K562 (cell line): ENCODE measurements around the gene CNTF. TPM values are rescaled to one million over a fixed set of nuclear protein-coding genes. Genes with fewer than 3 reads are reported as not detected.

Source experiments
- ATAC-seq: fragments of 200-7000 bp; cut with Tn5 transposase; 3 replicates; pipeline ENCODE4 v1.9.1; 2020; ENCODE audit warnings: moderate library complexity
- BruUV-seq: library from RNA; stranded (reverse); fragments of 400-500 nt; replicated peaks from 2 replicates; lab custom pipeline; 2021; lab: Mats Ljungman, UMichigan
- CTCF ChIA-PET: fragments of 300-600 bp; formaldehyde crosslinking; extraction: SDS; loops from one replicate; lab custom pipeline; 2021; ENCODE audit warnings: low intra/inter-chr PET ratio; lab: Yijun Ruan, JAX
- POLR2A ChIA-PET: fragments of 300-600, 350-650 bp; sonication (Branson Sonifier 250); formaldehyde crosslinking; extraction: SDS; loops from one replicate; lab custom pipeline; 2021; ENCODE audit warnings: antibody characterized with exemption, inconsistent platforms; lab: Yijun Ruan, JAX
- DNase-seq, 4 experiments: peaks; one replicate each; pipeline versions ENCODE4 v3.0.0 to v3.0.0-alpha.2; 2011 to 2018; ENCODE audit warnings: low spot score in 3 of 4, mixed read lengths in 3 of 4; ENCODE audit errors: extremely low read depth in 1 of 4
- FAIRE-seq: peaks from 2 replicates; lab custom pipeline; 2011; peaks lifted over from hg19 to GRCh38; lab: Jason Lieb, UNC
- H2AFZ ChIP-seq: 2 replicates; pipeline ENCODE4 v1.6.0; 2011; ENCODE audit warnings: low read depth, low read length, control low read depth, inconsistent platforms
- H3K27ac ChIP-seq: fragments of 200-600 bp; 3 replicates; pipeline ENCODE4 v1.8.0; 2011; ENCODE audit warnings: low read depth, mild to moderate bottlenecking, control low read depth, inconsistent platforms, low read length, moderate library complexity, mixed read lengths; ENCODE audit errors: extremely low read depth
- H3K27me3 ChIP-seq, 2 experiments: fragments of 300-600 bp in 1 of 2; 2 replicates in 1 of 2; 3 replicates in 1 of 2; pipeline versions ENCODE4 v1.6.0 to v1.8.0; 2011; ENCODE audit warnings: inconsistent platforms in 2 of 2, low read length in 2 of 2, mild to moderate bottlenecking in 1 of 2, mixed read lengths in 1 of 2, moderate library complexity in 1 of 2; ENCODE audit not compliant: control insufficient read depth in 2 of 2, insufficient read depth in 2 of 2
- H3K36me3 ChIP-seq: fragments of 300-600 bp; 3 replicates; pipeline ENCODE4 v1.8.0; 2011; ENCODE audit warnings: mild to moderate bottlenecking, low read length, inconsistent platforms; ENCODE audit not compliant: control insufficient read depth, insufficient read depth
- H3K4me1 ChIP-seq, 2 experiments: fragments of 200-600 bp in 1 of 2; replicated peaks in 1 of 2; 2 replicates in 1 of 2; 3 replicates in 1 of 2; pipeline versions ENCODE4 v1.5.1 to v1.8.0; 2011; ENCODE audit warnings: inconsistent platforms in 2 of 2, low read length in 2 of 2, mild to moderate bottlenecking in 1 of 2, mixed read lengths in 1 of 2, moderate library complexity in 1 of 2; ENCODE audit not compliant: control insufficient read depth in 2 of 2, insufficient read depth in 2 of 2
- H3K4me2 ChIP-seq: 2 replicates; pipeline ENCODE4 v1.6.1; 2011; ENCODE audit warnings: low read length, control low read depth, inconsistent platforms, mixed read lengths; ENCODE audit not compliant: insufficient read depth
- H3K4me3 ChIP-seq: fragments of 200-600 bp; sonication (generic), shearing (Covaris generic); 2 replicates; pipeline ENCODE4 v1.5.1; 2016; ENCODE audit warnings: control low read depth, inconsistent platforms
- H3K79me2 ChIP-seq: fragments of 200-600 bp; 3 replicates; pipeline ENCODE4 v1.8.0; 2011; ENCODE audit warnings: low read length, inconsistent platforms; ENCODE audit not compliant: control insufficient read depth, insufficient read depth
- H3K9ac ChIP-seq, 2 experiments: 2 replicates each; pipeline versions ENCODE4 v1.6.0 to v1.6.1; 2011; ENCODE audit warnings: low read depth in 2 of 2, low read length in 2 of 2, control low read depth in 1 of 2, inconsistent platforms in 1 of 2, mild to moderate bottlenecking in 1 of 2, mixed read lengths in 1 of 2; ENCODE audit not compliant: insufficient read depth in 1 of 2
- H3K9me1 ChIP-seq: one replicate; pipeline ENCODE4 v1.6.0; 2011; ENCODE audit warnings: inconsistent platforms, mild to moderate bottlenecking, low read length, moderate library complexity; ENCODE audit not compliant: control insufficient read depth, insufficient read depth
- H3K9me3 ChIP-seq: replicated peaks from 2 replicates; pipeline ENCODE4 v1.5.1; 2011; ENCODE audit warnings: low read depth, low read length, inconsistent platforms; ENCODE audit not compliant: control insufficient read depth, insufficient read depth
- H4K20me1 ChIP-seq: replicated peaks from 2 replicates; pipeline ENCODE4 v1.6.1; 2011; ENCODE audit warnings: low read length, inconsistent platforms, mixed read lengths; ENCODE audit not compliant: control insufficient read depth, insufficient read depth
- DACH1 ChIP-seq: fragments of 450-650 bp; IDR thresholded peaks from 2 replicates; pipeline ENCODE4 v1.6.1; 2018; ENCODE audit not compliant: partially characterized antibody
- DPF2 ChIP-seq: fragments of 450-650 bp; IDR thresholded peaks from 2 replicates; pipeline ENCODE4 v1.6.1; 2016
- KHSRP ChIP-seq: fragments of 450-650 bp; IDR thresholded peaks from 2 replicates; pipeline ENCODE4 v1.6.1; 2017
- NFXL1 ChIP-seq: fragments of 450-650 bp; formaldehyde crosslinking; IDR thresholded peaks from 2 replicates; pipeline ENCODE4 v1.4.0; 2021; ENCODE audit warnings: mild to moderate bottlenecking
- TRIM24 ChIP-seq, 2 experiments: fragments of 450-650 bp; IDR thresholded peaks; 2 replicates each; pipeline ENCODE4 v1.6.1; 2016
- ZNF232 ChIP-seq: sonication (generic); formaldehyde crosslinking; IDR thresholded peaks from 2 replicates; pipeline ENCODE4 v1.8.0; 2022; ENCODE audit warnings: mild to moderate bottlenecking, missing genetic modification reagents
- in situ Hi-C: fragments of 300-500 bp; cut with MboI; formaldehyde crosslinking; loops from 4 replicates; pipeline ENCODE4 v1.15.0; 2018; ENCODE audit warnings: inconsistent platforms, mixed read lengths
- intact Hi-C: fragments of 100-400 bp; cut with micrococcal nuclease; formaldehyde crosslinking; loops from 2 replicates; pipeline ENCODE4 v1.14.2; 2022
- polyA plus RNA-seq, 8 experiments: library from polyadenylated mRNA; depleted of rRNA in 4 of 8; stranded (reverse) in 5 of 8; unstranded in 3 of 8; fragments of >200 nt; fragmentation: Nextera tagmentation in 2 of 8; fragmentation: Illumina TruSeq in 1 of 8; extraction: Ambion mirVana in 2 of 8; extraction: Trizol in 1 of 8; gene quantifications; 2 replicates each; pipeline versions ENCODE4 v1.2.1 to v1.2.3, GENCODE V29; 2011 to 2014; ENCODE audit warnings: inconsistent platforms in 1 of 8, missing spikeins in 1 of 8
- total RNA-seq, 7 experiments: library from RNA; depleted of rRNA in 6 of 7; stranded (reverse); fragments of >200 nt in 6 of 7; fragmentation: Illumina TruSeq in 2 of 7; extraction: Trizol in 2 of 7; gene quantifications; 2 replicates each; pipeline versions ENCODE4 v1.2.1 to v1.2.3, GENCODE V29; 2011 to 2021; ENCODE audit warnings: low replicate concordance in 1 of 7
- TF ChIP-seq, protein P1 (sequence below): conservative IDR thresholded peaks from 2 replicates; pipeline ENCODE4 v1.6.1; 2011; ENCODE audit warnings: low read depth, mild to moderate bottlenecking, low read length; ENCODE audit not compliant: control insufficient read depth

Gene CNTF
- total and polyA plus RNA-seq, 9 of the 15 experiments (the other 6 are each of a cell fraction or from before 2014, with no cell fraction given), result 0.17 to 5.0 (median 2.3) TPM

GRCh38 chr11:58574881-58575280 lies 47.6 kb upstream of the CNTF start:
- H3K27ac ChIP-seq, result no peak overlapping the region
- no peaks in the 10 kb centered on the region for H3K27me3 ChIP-seq
- H4K20me1 ChIP-seq, result no peaks in the 10 kb centered on the region; the same call in 1 of the 2 replicates
- BruUV-seq, result no TSS peak
- H3K9me3 ChIP-seq, result no peaks in the 10 kb centered on the region
- peaks cover 9 to 22% of the 10 kb centered on the region in 2 experiments for H3K4me1 ChIP-seq
- ChIA-PET CTCF (no interaction called here), POLR2A (no interaction called here)
- no peak overlapping the region for H3K4me3 ChIP-seq
- H3K4me2 ChIP-seq, result no peak overlapping the region
- H3K79me2 ChIP-seq, result peaks cover 33% of the 10 kb centered on the region
- intact Hi-C loops, result loop anchor here (5.0 to 10.0 kb wide), 2 partner anchors 197 to 570 kb away; partner anchors contain the start of gene FAM111A
- in situ Hi-C loops, result no loop called here
- FAIRE-seq (no peak), ATAC-seq (no peak), DNase-seq (no peak)
- TF ChIP-seq TRIM24 (IDR thresholded peaks at IDR 0.05), result no peak
- no peak for TF ChIP-seq DACH1
- no peak for TF ChIP-seq ZNF232 (CRISPR knock-in tag)
- no peak for TF ChIP-seq DPF2
- TF ChIP-seq KHSRP, result no peak
- TF ChIP-seq, protein P1, sequence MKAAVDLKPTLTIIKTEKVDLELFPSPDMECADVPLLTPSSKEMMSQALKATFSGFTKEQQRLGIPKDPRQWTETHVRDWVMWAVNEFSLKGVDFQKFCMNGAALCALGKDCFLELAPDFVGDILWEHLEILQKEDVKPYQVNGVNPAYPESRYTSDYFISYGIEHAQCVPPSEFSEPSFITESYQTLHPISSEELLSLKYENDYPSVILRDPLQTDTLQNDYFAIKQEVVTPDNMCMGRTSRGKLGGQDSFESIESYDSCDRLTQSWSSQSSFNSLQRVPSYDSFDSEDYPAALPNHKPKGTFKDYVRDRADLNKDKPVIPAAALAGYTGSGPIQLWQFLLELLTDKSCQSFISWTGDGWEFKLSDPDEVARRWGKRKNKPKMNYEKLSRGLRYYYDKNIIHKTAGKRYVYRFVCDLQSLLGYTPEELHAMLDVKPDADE, result no peak
- TF ChIP-seq NFXL1 (CRISPR knock-in tag), result no peak
- no peaks in the 10 kb centered on the region for H3K9me1 ChIP-seq
- H3K36me3 ChIP-seq, result no peaks in the 10 kb centered on the region
- H2AFZ ChIP-seq, result no peak overlapping the region
- H3K9ac ChIP-seq, result no peak overlapping the region
